ENCODE data around the gene HGFAC.
"Not testable (repeated sequence)": the region's sequence is repeated elsewhere in the genome, so short reads cannot be mapped to it uniquely, and the experiment has no call there.

HGFAC gene

GRCh38 chr4:3411190-3411589 is 30.6 kb upstream of the HGFAC start:
- not testable (repeated sequence) for DNase-seq (ENCODE audit: low read depth in 2 of 2)

GRCh38 chr4:3411676-3412075 is 30.1 kb upstream of the HGFAC start:
- no peak for DNase-seq (ENCODE audit: low read depth in 2 of 2)

- no peak for DNase-seq (ENCODE audit: low read depth in 2 of 2)
Observed at GRCh38 chr4:3412257-3413020, 29.3 kb upstream of the HGFAC start.

GRCh38 chr4:3413217-3413671 is 28.5 kb upstream of the HGFAC start:
- no peak for DNase-seq (ENCODE audit: low read depth in 2 of 2)

- no peak for DNase-seq (ENCODE audit: low read depth in 2 of 2)
Observed at GRCh38 chr4:3413675-3414420, 27.9 kb upstream of the HGFAC start.

- no peak for DNase-seq (ENCODE audit: low read depth in 2 of 2)
Observed at GRCh38 chr4:3414421-3415279, 27.1 kb upstream of the HGFAC start.

GRCh38 chr4:3415471-3416141 is 26.2 kb upstream of the HGFAC start:
- DNase-seq (ENCODE audit: low read depth in 2 of 2): no peak

- no peak for DNase-seq (ENCODE audit: low read depth in 2 of 2)
Observed at GRCh38 chr4:3416270-3416669, 25.5 kb upstream of the HGFAC start.

GRCh38 chr4:3416821-3417221 is 24.9 kb upstream of the HGFAC start:
- no peak for DNase-seq (ENCODE audit: low read depth in 2 of 2)

- no peak for DNase-seq (ENCODE audit: low read depth in 2 of 2)
Observed at GRCh38 chr4:3417448-3417847, 24.3 kb upstream of the HGFAC start.

- DNase-seq (ENCODE audit: low read depth in 2 of 2): no peak
Observed at GRCh38 chr4:3418029-3418762, 23.6 kb upstream of the HGFAC start.

GRCh38 chr4:3419836-3420605 is 21.7 kb upstream of the HGFAC start:
- DNase-seq (ENCODE audit: low read depth in 2 of 2): no peak

- DNase-seq (ENCODE audit: low read depth in 2 of 2): no peak
Observed at GRCh38 chr4:3420606-3420955, 21.2 kb upstream of the HGFAC start.

GRCh38 chr4:3420956-3421355 is 20.8 kb upstream of the HGFAC start:
- DNase-seq (ENCODE audit: low read depth in 2 of 2): no peak

- no peak for DNase-seq (ENCODE audit: low read depth in 2 of 2)
Observed at GRCh38 chr4:3421470-3421869, 20.3 kb upstream of the HGFAC start.

- no peak for DNase-seq (ENCODE audit: low read depth in 2 of 2)
Observed at GRCh38 chr4:3422241-3422801, 19.4 kb upstream of the HGFAC start.

- DNase-seq (ENCODE audit: low read depth in 2 of 2): no peak
Observed at GRCh38 chr4:3422808-3423297, 18.9 kb upstream of the HGFAC start.

- DNase-seq (ENCODE audit: low read depth in 2 of 2): no peak
Observed at GRCh38 chr4:3423406-3423805, 18.4 kb upstream of the HGFAC start.

GRCh38 chr4:3423952-3424351 is 17.8 kb upstream of the HGFAC start:
- no peak for DNase-seq (ENCODE audit: low read depth in 2 of 2)
